ENCODE data around the gene HTR4.
A peak's percentile ranks its signal among the peaks of the same experiment; 100 is the strongest.

The HTR4 gene

DNA sequence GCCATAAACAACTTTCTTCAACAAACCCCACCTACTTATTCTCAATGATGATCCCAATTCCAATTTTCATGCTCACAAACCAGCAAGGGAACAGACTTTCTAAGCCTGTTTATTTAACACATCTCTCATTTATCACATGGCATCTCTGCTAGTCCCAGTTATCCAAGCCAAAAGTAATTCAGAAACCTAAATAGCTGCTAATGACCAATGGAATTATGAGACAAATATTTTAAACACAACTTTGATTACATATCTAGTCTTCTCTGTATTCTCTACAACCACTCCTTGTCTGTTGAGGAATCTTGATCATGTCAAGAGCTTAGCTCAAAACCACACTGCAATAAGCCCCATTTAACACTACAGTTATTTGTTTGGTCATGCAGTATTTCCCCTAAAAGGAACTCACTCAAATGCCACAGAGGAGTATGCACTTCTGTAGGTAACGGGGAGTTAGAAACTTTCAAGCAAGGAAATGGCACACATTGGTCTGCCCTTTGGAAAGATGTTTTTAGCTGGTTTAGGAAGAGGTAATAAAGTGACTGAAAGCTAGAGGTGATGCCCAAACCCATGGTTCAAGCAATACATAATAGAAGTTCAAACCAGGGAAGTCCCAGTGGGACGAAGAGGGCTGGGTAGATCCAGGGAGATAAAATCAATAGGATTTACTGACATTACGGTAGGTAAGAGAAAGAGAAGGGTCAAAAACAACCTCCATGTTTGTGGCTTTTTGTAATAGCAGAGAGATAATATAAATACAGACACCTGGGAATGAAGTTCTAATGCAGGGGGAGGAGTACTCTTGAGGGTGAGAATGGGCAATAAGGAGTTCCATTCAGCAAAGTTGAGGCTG lies 42.1 kb upstream of the HTR4 start:
- no peak for DNase-seq
- H3K27me3 Mint-ChIP-seq (ENCODE audit: low read depth, poor library complexity) = no peaks in the 10 kb centered on the region
- no peaks in the 10 kb centered on the region for H3K4me1 Mint-ChIP-seq
- peaks cover 6% of the 10 kb centered on the region for H3K9me3 Mint-ChIP-seq
- no peak overlapping the region for H3K27ac Mint-ChIP-seq
- no peak overlapping the region for H3K4me3 Mint-ChIP-seq
- TF ChIP-seq, protein P1, sequence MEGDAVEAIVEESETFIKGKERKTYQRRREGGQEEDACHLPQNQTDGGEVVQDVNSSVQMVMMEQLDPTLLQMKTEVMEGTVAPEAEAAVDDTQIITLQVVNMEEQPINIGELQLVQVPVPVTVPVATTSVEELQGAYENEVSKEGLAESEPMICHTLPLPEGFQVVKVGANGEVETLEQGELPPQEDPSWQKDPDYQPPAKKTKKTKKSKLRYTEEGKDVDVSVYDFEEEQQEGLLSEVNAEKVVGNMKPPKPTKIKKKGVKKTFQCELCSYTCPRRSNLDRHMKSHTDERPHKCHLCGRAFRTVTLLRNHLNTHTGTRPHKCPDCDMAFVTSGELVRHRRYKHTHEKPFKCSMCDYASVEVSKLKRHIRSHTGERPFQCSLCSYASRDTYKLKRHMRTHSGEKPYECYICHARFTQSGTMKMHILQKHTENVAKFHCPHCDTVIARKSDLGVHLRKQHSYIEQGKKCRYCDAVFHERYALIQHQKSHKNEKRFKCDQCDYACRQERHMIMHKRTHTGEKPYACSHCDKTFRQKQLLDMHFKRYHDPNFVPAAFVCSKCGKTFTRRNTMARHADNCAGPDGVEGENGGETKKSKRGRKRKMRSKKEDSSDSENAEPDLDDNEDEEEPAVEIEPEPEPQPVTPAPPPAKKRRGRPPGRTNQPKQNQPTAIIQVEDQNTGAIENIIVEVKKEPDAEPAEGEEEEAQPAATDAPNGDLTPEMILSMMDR (IDR thresholded peaks at IDR 0.05) = no peak
- no peaks in the 10 kb centered on the region for H3K36me3 Mint-ChIP-seq (ENCODE audit: low read depth)

DNA sequence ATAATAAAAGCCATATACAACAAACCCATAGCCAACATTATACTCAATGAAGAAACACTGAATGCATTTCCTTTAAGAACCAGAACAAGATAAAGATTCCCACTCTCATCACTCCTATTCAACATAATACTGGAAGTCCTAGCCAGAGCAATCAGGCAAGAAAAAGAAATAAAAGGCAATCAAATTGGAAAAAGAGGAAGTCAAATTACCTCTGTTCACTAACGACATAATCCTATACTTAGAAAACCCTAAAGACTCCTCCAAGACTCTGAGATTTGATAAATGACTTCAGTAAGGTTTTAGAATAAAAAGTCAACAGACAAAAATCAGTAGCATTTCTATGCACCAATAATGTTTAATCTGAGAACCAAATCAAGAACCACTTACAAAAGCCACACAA lies 36.6 kb upstream of the HTR4 start:
- DNase-seq = no peak
- Mint-ChIP-seq H3K27me3 (ENCODE audit: low read depth, poor library complexity) (peaks cover 4% of the 10 kb centered on the region), H3K36me3 (ENCODE audit: low read depth) (no peaks in the 10 kb centered on the region), H3K4me3 (no peak overlapping the region), H3K27ac (no peak overlapping the region), H3K9me3 (peaks cover 32% of the 10 kb centered on the region), H3K4me1 (no peaks in the 10 kb centered on the region)
- TF ChIP-seq, protein P1 (IDR thresholded peaks at IDR 0.05) = no peak

DNA sequence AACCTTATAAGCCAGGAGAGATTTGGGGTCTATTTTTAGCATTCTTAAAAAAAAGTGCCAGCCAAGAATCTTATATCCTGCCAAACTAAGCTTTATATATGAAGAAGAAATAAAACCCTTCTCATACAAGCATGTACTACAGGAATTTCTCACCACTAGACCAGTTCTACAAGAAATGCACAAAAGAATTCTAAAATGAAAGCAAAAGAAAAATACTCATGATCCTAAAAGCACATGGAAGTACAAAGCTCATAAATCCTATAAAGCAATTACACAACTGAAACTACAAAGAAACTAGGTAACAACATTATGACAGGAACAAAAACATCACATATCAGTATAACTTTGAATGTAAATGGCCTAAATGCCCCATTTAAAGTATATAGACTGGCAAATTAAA lies 34.5 kb upstream of the HTR4 start:
- TF ChIP-seq, protein P1 (IDR thresholded peaks at IDR 0.05) = no peak
- Mint-ChIP-seq H3K4me3 (no peak overlapping the region), H3K9me3 (peaks cover 32% of the 10 kb centered on the region), H3K27ac (no peak overlapping the region), H3K36me3 (ENCODE audit: low read depth) (no peaks in the 10 kb centered on the region), H3K27me3 (ENCODE audit: low read depth, poor library complexity) (peaks cover 4% of the 10 kb centered on the region), H3K4me1 (no peaks in the 10 kb centered on the region)
- DNase-seq = no peak

DNA sequence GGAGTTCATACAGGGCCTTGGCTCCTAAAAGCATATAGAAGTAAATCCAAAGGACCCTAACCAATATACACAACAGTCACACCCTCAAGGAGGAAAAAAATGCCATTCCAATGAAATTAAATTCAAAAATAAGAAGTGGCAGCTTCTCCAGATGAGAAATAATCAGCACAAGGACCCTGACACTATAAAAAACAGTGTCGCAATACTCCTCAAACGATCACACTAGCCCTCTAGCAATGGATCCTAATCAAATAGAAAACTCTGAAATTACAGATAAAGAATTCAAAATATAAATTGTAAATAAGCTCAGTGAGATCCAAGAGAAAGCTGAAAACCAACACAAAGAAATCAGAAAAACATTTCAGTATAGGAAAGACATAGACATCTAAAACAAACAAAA lies 33.5 kb upstream of the HTR4 start:
- H3K9me3 Mint-ChIP-seq = peaks cover 34% of the 10 kb centered on the region
- H3K36me3 Mint-ChIP-seq (ENCODE audit: low read depth) = no peaks in the 10 kb centered on the region
- DNase-seq = no peak
- TF ChIP-seq, protein P1 (IDR thresholded peaks at IDR 0.05) = no peak
- no peaks in the 10 kb centered on the region for H3K4me1 Mint-ChIP-seq
- no peak overlapping the region for H3K4me3 Mint-ChIP-seq
- peaks cover 4% of the 10 kb centered on the region for H3K27me3 Mint-ChIP-seq (ENCODE audit: low read depth, poor library complexity)
- no peak overlapping the region for H3K27ac Mint-ChIP-seq

DNA sequence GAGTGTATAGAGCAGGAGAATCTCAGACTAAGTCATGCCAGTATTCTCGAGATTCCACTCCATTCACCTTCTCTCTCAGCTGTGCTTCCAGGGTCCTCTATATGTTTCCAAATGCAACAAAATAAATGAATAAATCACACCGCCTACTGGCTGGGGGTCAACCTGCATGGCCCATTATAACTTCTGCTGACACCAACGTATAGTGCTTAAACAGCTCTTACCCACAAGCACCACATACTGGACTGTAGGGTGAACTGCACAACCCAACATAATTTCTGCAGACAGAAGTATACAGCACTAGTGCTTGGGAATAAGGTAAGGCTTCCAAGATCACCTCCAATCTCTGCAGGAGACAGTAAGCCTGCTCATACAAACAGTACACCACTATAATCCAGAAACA lies 33.1 kb upstream of the HTR4 start:
- peaks cover 36% of the 10 kb centered on the region for H3K9me3 Mint-ChIP-seq
- TF ChIP-seq, protein P1 (IDR thresholded peaks at IDR 0.05) = peak; percentile 27
- no peak overlapping the region for H3K27ac Mint-ChIP-seq
- no peaks in the 10 kb centered on the region for H3K4me1 Mint-ChIP-seq
- H3K36me3 Mint-ChIP-seq (ENCODE audit: low read depth) = no peaks in the 10 kb centered on the region
- no peak overlapping the region for H3K4me3 Mint-ChIP-seq
- peaks cover 4% of the 10 kb centered on the region for H3K27me3 Mint-ChIP-seq (ENCODE audit: low read depth, poor library complexity)
- peak; percentile 3 for DNase-seq

DNA sequence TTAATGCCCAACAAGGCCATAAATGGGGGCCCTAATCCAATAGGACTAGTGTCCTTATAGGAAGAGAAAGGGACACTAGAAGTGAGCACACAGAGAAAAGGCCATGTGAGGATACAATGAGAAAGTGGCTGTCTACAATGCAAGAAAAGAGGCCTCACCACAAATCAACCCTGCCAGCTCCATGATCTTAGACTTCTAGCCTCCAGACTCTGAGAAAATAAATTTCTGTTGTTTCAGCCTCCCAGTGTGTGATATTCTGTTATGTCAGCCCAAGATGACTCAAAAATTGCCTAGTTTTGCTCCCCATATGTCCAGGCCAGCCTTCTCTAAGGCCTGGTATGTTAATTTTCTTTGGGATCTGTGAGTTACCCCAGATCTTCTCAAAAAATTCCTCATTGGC lies 32.3 kb upstream of the HTR4 start:
- DNase-seq = no peak
- H3K4me1 Mint-ChIP-seq = no peaks in the 10 kb centered on the region

More for the DNA sequence above, 32.3 kb upstream of the HTR4 start:
- Mint-ChIP-seq H3K27ac (no peak overlapping the region), H3K9me3 (peaks cover 33% of the 10 kb centered on the region), H3K36me3 (ENCODE audit: low read depth) (no peaks in the 10 kb centered on the region), H3K4me3 (no peak overlapping the region), H3K27me3 (ENCODE audit: low read depth, poor library complexity) (peaks cover 4% of the 10 kb centered on the region)
- TF ChIP-seq, protein P1 (IDR thresholded peaks at IDR 0.05) = no peak
